Measurements from ENCODE around the gene TSPAN32. TPM values are rescaled to one million over a fixed set of nuclear protein-coding genes. Genes with fewer than 3 reads are reported as not detected.
A peak's percentile ranks its signal among the peaks of the same experiment; 100 is the strongest.
"Not testable (repeated sequence)": the region's sequence is repeated elsewhere in the genome, so short reads cannot be mapped to it uniquely, and the experiment has no call there.

TSPAN32 gene
- total and polyA plus RNA-seq, 4 experiments from 2014 or later: 14.6 to 52.7 (median 45.9) TPM

- Histone ChIP-seq H3K27ac (ENCODE audit: low read depth, low read length) (no peak overlapping the region), H3K4me1 (ENCODE audit: insufficient read depth, low read length) (no peaks in the 10 kb centered on the region), H3K9me3 (ENCODE audit: control insufficient read depth in 1 of 2, low read length in 2 of 2) (no peaks in the 10 kb centered on the region), H3K27me3 (ENCODE audit: insufficient read depth, low read length) (no peaks in the 10 kb centered on the region), H3K4me3 (ENCODE audit: low read length in 2 of 2) (no peak overlapping the region), H3K36me3 (ENCODE audit: insufficient read depth, low read length) (no peaks in the 10 kb centered on the region)
- no peak for DNase-seq
- ChIA-PET CTCF (ENCODE audit: partially characterized antibody) (no interaction called here), POLR2A (ENCODE audit: partially characterized antibody) (no interaction called here)
- Mint-ChIP-seq H3K4me3 (no peak overlapping the region), H3K4me1 (no peaks in the 10 kb centered on the region), H3K9me3 (peaks cover 3 to 56% (median 30%) of the 10 kb centered on the region in 8 donors), H3K27me3 (peaks cover 3 to 9% of the 10 kb centered on the region in 2 donors), H3K27ac (no peak overlapping the region), H3K36me3 (peaks cover 3 to 9% of the 10 kb centered on the region in 2 donors)
- intact Hi-C loops (cut with micrococcal nuclease): no loop called here
Measured at GRCh38 chr11:2280208-2280607, 21.6 kb upstream of the TSPAN32 start.

- peaks cover 0 to 24% (median 15%) of the 10 kb centered on the region in 8 donors for H3K9me3 Mint-ChIP-seq
- CTCF ChIA-PET (ENCODE audit: partially characterized antibody); H3K36me3 Mint-ChIP-seq; H3K27me3 Mint-ChIP-seq; H3K4me3 ChIP-seq (ENCODE audit: low read length in 2 of 2); DNase-seq; POLR2A ChIA-PET (ENCODE audit: partially characterized antibody); intact Hi-C loops (cut with micrococcal nuclease); H3K27me3 ChIP-seq (ENCODE audit: insufficient read depth, low read length); H3K4me3 Mint-ChIP-seq; H3K27ac ChIP-seq (ENCODE audit: low read depth, low read length); H3K9me3 ChIP-seq (ENCODE audit: control insufficient read depth in 1 of 2, low read length in 2 of 2); H3K4me1 ChIP-seq (ENCODE audit: insufficient read depth, low read length); H3K36me3 ChIP-seq (ENCODE audit: insufficient read depth, low read length): not testable (repeated sequence)
- H3K27ac Mint-ChIP-seq: peak overlapping the region in 1 of 7 donors; percentile 3
- peaks cover 0 to 16% (median 4%) of the 10 kb centered on the region in 4 donors for H3K4me1 Mint-ChIP-seq
Measured at GRCh38 chr11:2286350-2286749, 15.5 kb upstream of the TSPAN32 start.

GRCh38 chr11:2287091-2287490 is 14.7 kb upstream of the TSPAN32 start:
- CTCF ChIA-PET (ENCODE audit: partially characterized antibody): no interaction called here
- Histone ChIP-seq H3K4me1 (ENCODE audit: insufficient read depth, low read length) (no peaks in the 10 kb centered on the region), H3K9me3 (ENCODE audit: control insufficient read depth in 1 of 2, low read length in 2 of 2) (no peaks in the 10 kb centered on the region), H3K4me3 (ENCODE audit: low read length in 2 of 2) (no peak overlapping the region), H3K27me3 (ENCODE audit: insufficient read depth, low read length) (no peaks in the 10 kb centered on the region), H3K36me3 (ENCODE audit: insufficient read depth, low read length) (no peaks in the 10 kb centered on the region), H3K27ac (ENCODE audit: low read depth, low read length) (no peak overlapping the region)
- Mint-ChIP-seq H3K27ac (peak overlapping the region in 1 of 7 donors; percentile 1), H3K9me3 (peaks cover 0 to 16% (median 10%) of the 10 kb centered on the region in 8 donors), H3K27me3 (peaks cover 0 to 8% of the 10 kb centered on the region in 2 donors), H3K4me3 (peak overlapping the region in 1 of 8 donors; percentile 31), H3K36me3 (peaks cover 2 to 9% of the 10 kb centered on the region in 2 donors), H3K4me1 (peaks cover 0 to 16% (median 4%) of the 10 kb centered on the region in 4 donors)
- POLR2A ChIA-PET (ENCODE audit: partially characterized antibody): no interaction called here
- no peak for DNase-seq
- intact Hi-C loops (cut with micrococcal nuclease): no loop called here

GRCh38 chr11:2289350-2289749 is 12.5 kb upstream of the TSPAN32 start:
- intact Hi-C loops (cut with micrococcal nuclease): no loop called here
- no peaks in the 10 kb centered on the region for H3K36me3 ChIP-seq (ENCODE audit: insufficient read depth, low read length)
- DNase-seq: no peak
- H3K27me3 Mint-ChIP-seq: peaks cover 2 to 10% of the 10 kb centered on the region in 2 donors
- ChIA-PET CTCF (ENCODE audit: partially characterized antibody) (interaction anchor here (0.9 kb wide), 1 partner anchor 16 kb away, joined by 3 read pairs; no protein-coding TSS in a partner anchor), POLR2A (ENCODE audit: partially characterized antibody) (no interaction called here)
- H3K27ac Mint-ChIP-seq: peak overlapping the region in 1 of 7 donors; percentile 56
- H3K27me3 ChIP-seq (ENCODE audit: insufficient read depth, low read length): no peaks in the 10 kb centered on the region
- H3K9me3 ChIP-seq (ENCODE audit: control insufficient read depth in 1 of 2, low read length in 2 of 2): no peaks in the 10 kb centered on the region
- H3K27ac ChIP-seq (ENCODE audit: low read depth, low read length): no peak overlapping the region
- no peaks in the 10 kb centered on the region for H3K4me1 ChIP-seq (ENCODE audit: insufficient read depth, low read length)
- H3K4me3 Mint-ChIP-seq: no peak overlapping the region
- H3K4me3 ChIP-seq (ENCODE audit: low read length in 2 of 2): no peak overlapping the region
- peaks cover 5 to 24% (median 5%) of the 10 kb centered on the region in 4 donors for H3K4me1 Mint-ChIP-seq
- H3K36me3 Mint-ChIP-seq: peaks cover 0 to 9% of the 10 kb centered on the region in 2 donors
- peaks cover 0 to 4% (median 0%) of the 10 kb centered on the region in 8 donors for H3K9me3 Mint-ChIP-seq

- no peak overlapping the region for H3K4me3 Mint-ChIP-seq
- DNase-seq: no peak
Measured at GRCh38 chr11:2289859-2290258, 12.0 kb upstream of the TSPAN32 start.

GRCh38 chr11:2290351-2290841 is 11.4 kb upstream of the TSPAN32 start:
- no peak for DNase-seq
- intact Hi-C loops (cut with micrococcal nuclease): no loop called here
- Mint-ChIP-seq H3K36me3 (peaks cover 0 to 6% of the 10 kb centered on the region in 2 donors), H3K27me3 (peaks cover 2 to 10% of the 10 kb centered on the region in 2 donors), H3K4me1 (peaks cover 6 to 29% (median 10%) of the 10 kb centered on the region in 4 donors), H3K27ac (peak overlapping the region in 1 of 7 donors; percentile 70), H3K9me3 (no peaks in the 10 kb centered on the region), H3K4me3 (no peak overlapping the region)
- Histone ChIP-seq H3K27ac (ENCODE audit: low read depth, low read length) (no peak overlapping the region), H3K4me3 (ENCODE audit: low read length in 2 of 2) (no peak overlapping the region), H3K36me3 (ENCODE audit: insufficient read depth, low read length) (no peaks in the 10 kb centered on the region), H3K4me1 (ENCODE audit: insufficient read depth, low read length) (no peaks in the 10 kb centered on the region), H3K27me3 (ENCODE audit: insufficient read depth, low read length) (no peaks in the 10 kb centered on the region), H3K9me3 (ENCODE audit: control insufficient read depth in 1 of 2, low read length in 2 of 2) (no peaks in the 10 kb centered on the region)
- POLR2A ChIA-PET (ENCODE audit: partially characterized antibody): no interaction called here
- CTCF ChIA-PET (ENCODE audit: partially characterized antibody): no interaction called here

More at GRCh38 chr11:2289859-2290258, 12.0 kb upstream of the TSPAN32 start:
- H3K27ac ChIP-seq (ENCODE audit: low read depth, low read length): no peak overlapping the region
- Mint-ChIP-seq H3K36me3 (peaks cover 0 to 9% of the 10 kb centered on the region in 2 donors), H3K9me3 (peaks cover 0 to 3% (median 0%) of the 10 kb centered on the region in 8 donors), H3K4me1 (peaks cover 6 to 28% (median 7%) of the 10 kb centered on the region in 4 donors), H3K27ac (peak overlapping the region in 1 of 7 donors; percentile 70), H3K27me3 (peaks cover 2 to 10% of the 10 kb centered on the region in 2 donors)
- H3K36me3 ChIP-seq (ENCODE audit: insufficient read depth, low read length): no peaks in the 10 kb centered on the region
- H3K9me3 ChIP-seq (ENCODE audit: control insufficient read depth in 1 of 2, low read length in 2 of 2): no peaks in the 10 kb centered on the region
- ChIA-PET CTCF (ENCODE audit: partially characterized antibody) (interaction anchor here (0.9 kb wide), 1 partner anchor 15 kb away, joined by 3 read pairs; no protein-coding TSS in a partner anchor), POLR2A (ENCODE audit: partially characterized antibody) (no interaction called here)
- intact Hi-C loops (cut with micrococcal nuclease): no loop called here
- no peaks in the 10 kb centered on the region for H3K27me3 ChIP-seq (ENCODE audit: insufficient read depth, low read length)
- H3K4me3 ChIP-seq (ENCODE audit: low read length in 2 of 2): no peak overlapping the region
- H3K4me1 ChIP-seq (ENCODE audit: insufficient read depth, low read length): no peaks in the 10 kb centered on the region

GRCh38 chr11:2293531-2293971 is 8.3 kb upstream of the TSPAN32 start:
- Histone ChIP-seq H3K4me1 (ENCODE audit: insufficient read depth, low read length) (peaks cover 9% of the 10 kb centered on the region), H3K4me3 (ENCODE audit: low read length in 2 of 2) (no peak overlapping the region), H3K9me3 (ENCODE audit: control insufficient read depth in 1 of 2, low read length in 2 of 2) (no peaks in the 10 kb centered on the region), H3K36me3 (ENCODE audit: insufficient read depth, low read length) (no peaks in the 10 kb centered on the region), H3K27ac (ENCODE audit: low read depth, low read length) (no peak overlapping the region), H3K27me3 (ENCODE audit: insufficient read depth, low read length) (no peaks in the 10 kb centered on the region)
- no peak for DNase-seq
- Mint-ChIP-seq H3K4me3 (no peak overlapping the region), H3K27ac (no peak overlapping the region), H3K9me3 (no peaks in the 10 kb centered on the region), H3K36me3 (peaks cover 3 to 10% of the 10 kb centered on the region in 2 donors), H3K4me1 (peaks cover 5 to 28% (median 15%) of the 10 kb centered on the region in 4 donors), H3K27me3 (peaks cover 2 to 6% of the 10 kb centered on the region in 2 donors)
- ChIA-PET CTCF (ENCODE audit: partially characterized antibody) (interaction anchor here (0.7 kb wide), 1 partner anchor 108 kb away, joined by 3 read pairs; no protein-coding TSS in a partner anchor), POLR2A (ENCODE audit: partially characterized antibody) (no interaction called here)
- intact Hi-C loops (cut with micrococcal nuclease): no loop called here
